ENCODE results near the gene OSBPL3.

The OSBPL3 gene

DNA sequence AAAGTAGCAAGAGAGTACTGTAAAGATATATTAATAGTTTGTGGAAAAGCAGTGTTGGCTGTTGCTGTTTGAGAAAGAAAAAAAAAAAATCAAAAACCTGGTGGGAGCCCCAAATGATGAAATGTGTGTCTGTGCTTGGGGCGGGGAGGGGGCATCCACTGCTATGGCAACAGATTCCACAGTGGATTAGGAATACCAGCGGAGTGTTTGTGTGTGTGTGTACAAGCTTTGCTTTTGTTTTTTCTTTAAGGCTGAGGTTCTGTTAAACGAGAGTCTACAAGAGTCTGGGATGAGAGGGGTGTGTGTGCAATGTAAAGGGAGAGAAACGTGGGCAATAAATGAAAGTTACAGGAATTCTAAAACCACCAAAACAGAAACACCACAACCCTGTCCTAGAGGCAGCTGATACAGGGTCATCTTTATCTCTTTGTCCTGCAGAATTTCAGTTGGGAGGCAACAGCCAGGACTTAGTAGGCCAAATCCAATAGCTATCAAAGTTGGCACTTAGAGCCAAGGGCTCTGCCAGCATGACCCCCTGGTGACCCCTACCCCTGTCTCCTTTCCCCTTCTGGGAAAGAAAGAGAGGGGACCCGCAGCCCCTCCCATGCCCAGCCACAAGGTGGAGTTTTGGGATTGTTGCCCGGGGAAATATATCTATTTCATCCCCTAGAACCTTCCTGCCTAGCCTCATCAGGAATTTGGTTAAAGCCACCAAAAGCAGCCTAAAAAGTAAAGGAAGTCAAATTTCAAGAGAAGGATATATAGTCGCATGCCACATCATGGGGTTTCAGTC is 85.4 kb downstream of the OSBPL3 start:
- 0 out of 2 replicates have a peak, but pooled peaks have one; percentile 12 for TF ChIP-seq RAD21 (IDR thresholded peaks at IDR 0.05; ENCODE audit: low read depth)
- TF ChIP-seq, protein P1, sequence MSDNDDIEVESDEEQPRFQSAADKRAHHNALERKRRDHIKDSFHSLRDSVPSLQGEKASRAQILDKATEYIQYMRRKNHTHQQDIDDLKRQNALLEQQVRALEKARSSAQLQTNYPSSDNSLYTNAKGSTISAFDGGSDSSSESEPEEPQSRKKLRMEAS (IDR thresholded peaks at IDR 0.05) = no peak

DNA sequence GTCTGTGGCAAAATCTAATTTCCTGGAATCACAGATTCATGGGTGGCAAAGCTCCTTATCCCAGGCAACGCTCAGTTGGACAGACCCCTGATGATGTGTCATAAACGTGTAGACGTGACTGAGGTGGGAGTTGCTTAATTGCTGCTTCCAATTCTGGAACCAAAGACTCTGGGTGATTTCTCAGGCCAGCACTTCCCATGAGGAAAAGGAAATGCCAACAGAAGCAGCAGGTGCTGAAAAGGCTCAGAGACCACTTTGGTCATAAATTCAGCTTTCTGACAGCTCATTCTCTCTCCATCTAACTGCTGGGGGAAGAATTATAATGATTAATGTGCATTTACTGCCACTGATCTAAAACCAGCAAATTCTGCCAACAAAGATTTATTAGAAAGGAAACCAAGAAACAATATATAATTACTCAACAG is 88.7 kb downstream of the OSBPL3 start:
- TF ChIP-seq YY1 (IDR thresholded peaks at IDR 0.05; ENCODE audit: low read depth) (no peak), NFIC (IDR thresholded peaks at IDR 0.05) (peak; percentile 51)
- TF ChIP-seq, protein P1 (IDR thresholded peaks at IDR 0.05) = no peak

DNA sequence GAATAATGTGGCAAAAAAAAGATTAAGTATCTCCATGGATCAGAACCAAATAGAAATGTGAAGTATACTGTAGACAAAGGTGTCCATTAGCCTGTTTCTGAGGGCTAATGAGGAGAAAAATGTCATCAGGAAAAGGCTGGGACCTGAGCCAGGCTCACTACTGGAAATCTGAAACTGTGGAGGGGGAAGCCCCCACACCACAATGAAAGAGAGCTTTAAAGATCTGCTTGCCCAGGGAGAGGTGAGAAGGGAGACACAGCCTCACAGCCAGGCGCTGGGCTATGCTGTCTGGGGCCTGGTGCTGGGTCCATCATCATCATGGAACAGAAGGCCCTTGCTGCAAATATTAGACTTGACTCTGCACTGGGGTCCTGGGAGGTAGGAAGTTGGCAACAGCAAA is 90.4 kb downstream of the OSBPL3 start:
- no peak for TF ChIP-seq EGR1 (IDR thresholded peaks at IDR 0.05)
- TF ChIP-seq EP300 (IDR thresholded peaks at IDR 0.05; ENCODE audit: borderline replicate concordance) = no peak

DNA sequence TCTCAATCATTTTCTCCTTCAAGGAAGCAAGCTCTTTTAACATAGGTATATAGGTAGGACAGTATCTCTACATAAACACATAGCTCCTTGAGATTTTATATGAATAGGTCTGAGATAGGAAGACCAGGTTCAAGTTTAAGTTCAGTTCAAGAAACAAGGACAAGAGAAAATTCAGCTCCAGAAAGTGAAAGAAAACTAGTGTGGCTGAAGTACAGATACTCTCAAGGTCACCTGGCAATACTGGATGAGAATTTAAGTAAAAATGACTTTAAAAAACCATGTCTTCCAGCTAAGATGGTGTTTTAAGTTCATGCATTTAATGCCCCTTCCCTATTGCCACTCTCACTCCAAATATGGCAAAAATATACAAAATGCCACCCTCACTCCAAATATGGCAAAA is 91.3 kb downstream of the OSBPL3 start:
- TF ChIP-seq CEBPB (IDR thresholded peaks at IDR 0.05) = no peak
- no peak for TF ChIP-seq TCF12 (IDR thresholded peaks at IDR 0.05; ENCODE audit: low read depth)
- TF ChIP-seq FOXM1 (IDR thresholded peaks at IDR 0.05; ENCODE audit: borderline replicate concordance, low read depth) = no peak

DNA sequence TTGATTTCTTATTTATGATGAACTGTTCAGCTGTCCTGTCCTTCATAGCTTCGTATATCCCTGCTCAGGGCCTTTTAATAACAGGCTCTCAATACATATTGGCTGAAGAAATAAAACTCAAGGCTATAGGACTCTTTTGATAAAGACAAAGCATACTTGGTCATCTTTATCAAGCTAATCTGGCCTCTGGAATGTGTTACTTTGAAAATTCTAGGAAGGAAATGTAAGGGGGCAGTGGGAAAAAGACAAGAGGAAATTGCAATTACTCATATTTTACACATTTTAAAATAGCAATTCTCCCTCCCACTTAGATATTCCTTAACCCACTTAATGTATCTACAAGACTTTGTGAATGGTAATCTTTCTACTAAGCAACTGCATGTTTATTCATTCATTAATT is 94.3 kb downstream of the OSBPL3 start:
- TF ChIP-seq RAD21 (IDR thresholded peaks at IDR 0.05; ENCODE audit: low read depth) (no peak), TCF12 (IDR thresholded peaks at IDR 0.05; ENCODE audit: low read depth) (no peak), TAF1 (IDR thresholded peaks at IDR 0.05; ENCODE audit: low read depth) (no peak), ZBTB7A (IDR thresholded peaks at IDR 0.05; ENCODE audit: low read depth) (no peak), FOXM1 (IDR thresholded peaks at IDR 0.05; ENCODE audit: borderline replicate concordance, low read depth) (no peak), CEBPB (IDR thresholded peaks at IDR 0.05) (no peak), EP300 (IDR thresholded peaks at IDR 0.05; ENCODE audit: borderline replicate concordance) (no peak), YY1 (IDR thresholded peaks at IDR 0.05; ENCODE audit: low read depth) (no peak), CREB1 (IDR thresholded peaks at IDR 0.05; ENCODE audit: low read depth) (no peak), EGR1 (IDR thresholded peaks at IDR 0.05) (no peak), TEAD4 (IDR thresholded peaks at IDR 0.05) (no peak), NFIC (IDR thresholded peaks at IDR 0.05) (no peak)
- TF ChIP-seq, protein P2, sequence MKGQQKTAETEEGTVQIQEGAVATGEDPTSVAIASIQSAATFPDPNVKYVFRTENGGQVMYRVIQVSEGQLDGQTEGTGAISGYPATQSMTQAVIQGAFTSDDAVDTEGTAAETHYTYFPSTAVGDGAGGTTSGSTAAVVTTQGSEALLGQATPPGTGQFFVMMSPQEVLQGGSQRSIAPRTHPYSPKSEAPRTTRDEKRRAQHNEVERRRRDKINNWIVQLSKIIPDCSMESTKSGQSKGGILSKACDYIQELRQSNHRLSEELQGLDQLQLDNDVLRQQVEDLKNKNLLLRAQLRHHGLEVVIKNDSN (IDR thresholded peaks at IDR 0.05) = no peak
- TF ChIP-seq, protein P3, sequence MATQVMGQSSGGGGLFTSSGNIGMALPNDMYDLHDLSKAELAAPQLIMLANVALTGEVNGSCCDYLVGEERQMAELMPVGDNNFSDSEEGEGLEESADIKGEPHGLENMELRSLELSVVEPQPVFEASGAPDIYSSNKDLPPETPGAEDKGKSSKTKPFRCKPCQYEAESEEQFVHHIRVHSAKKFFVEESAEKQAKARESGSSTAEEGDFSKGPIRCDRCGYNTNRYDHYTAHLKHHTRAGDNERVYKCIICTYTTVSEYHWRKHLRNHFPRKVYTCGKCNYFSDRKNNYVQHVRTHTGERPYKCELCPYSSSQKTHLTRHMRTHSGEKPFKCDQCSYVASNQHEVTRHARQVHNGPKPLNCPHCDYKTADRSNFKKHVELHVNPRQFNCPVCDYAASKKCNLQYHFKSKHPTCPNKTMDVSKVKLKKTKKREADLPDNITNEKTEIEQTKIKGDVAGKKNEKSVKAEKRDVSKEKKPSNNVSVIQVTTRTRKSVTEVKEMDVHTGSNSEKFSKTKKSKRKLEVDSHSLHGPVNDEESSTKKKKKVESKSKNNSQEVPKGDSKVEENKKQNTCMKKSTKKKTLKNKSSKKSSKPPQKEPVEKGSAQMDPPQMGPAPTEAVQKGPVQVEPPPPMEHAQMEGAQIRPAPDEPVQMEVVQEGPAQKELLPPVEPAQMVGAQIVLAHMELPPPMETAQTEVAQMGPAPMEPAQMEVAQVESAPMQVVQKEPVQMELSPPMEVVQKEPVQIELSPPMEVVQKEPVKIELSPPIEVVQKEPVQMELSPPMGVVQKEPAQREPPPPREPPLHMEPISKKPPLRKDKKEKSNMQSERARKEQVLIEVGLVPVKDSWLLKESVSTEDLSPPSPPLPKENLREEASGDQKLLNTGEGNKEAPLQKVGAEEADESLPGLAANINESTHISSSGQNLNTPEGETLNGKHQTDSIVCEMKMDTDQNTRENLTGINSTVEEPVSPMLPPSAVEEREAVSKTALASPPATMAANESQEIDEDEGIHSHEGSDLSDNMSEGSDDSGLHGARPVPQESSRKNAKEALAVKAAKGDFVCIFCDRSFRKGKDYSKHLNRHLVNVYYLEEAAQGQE (IDR thresholded peaks at IDR 0.05; ENCODE audit: low read depth) = no peak
- TF ChIP-seq, protein P1 (IDR thresholded peaks at IDR 0.05) = no peak

DNA sequence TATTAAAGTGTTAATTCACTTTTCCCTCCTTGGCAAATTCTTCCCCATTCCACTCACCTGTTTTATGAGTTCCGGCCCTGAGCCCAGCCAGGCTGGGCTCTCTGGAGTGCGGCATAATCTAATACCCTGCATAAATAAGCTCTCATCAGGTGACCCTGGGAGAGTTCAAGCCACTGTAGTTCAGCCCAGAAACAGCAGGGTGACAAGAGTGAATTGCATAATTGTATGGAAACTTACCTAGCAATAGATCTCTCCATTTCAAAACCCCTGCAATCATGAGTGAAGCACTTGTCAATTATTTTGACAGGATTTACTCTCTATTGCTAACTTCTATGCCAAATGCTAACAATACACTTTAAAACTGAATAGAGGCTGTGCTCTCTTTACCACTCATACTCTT is 94.7 kb downstream of the OSBPL3 start:
- TF ChIP-seq, protein P2 (IDR thresholded peaks at IDR 0.05) = peak; percentile 54
- no peak for TF ChIP-seq TCF12 (IDR thresholded peaks at IDR 0.05; ENCODE audit: low read depth)
- TF ChIP-seq TEAD4 (IDR thresholded peaks at IDR 0.05) = no peak
- no peak for TF ChIP-seq ZBTB7A (IDR thresholded peaks at IDR 0.05; ENCODE audit: low read depth)
- TF ChIP-seq CEBPB (IDR thresholded peaks at IDR 0.05) = peak; percentile 80

DNA sequence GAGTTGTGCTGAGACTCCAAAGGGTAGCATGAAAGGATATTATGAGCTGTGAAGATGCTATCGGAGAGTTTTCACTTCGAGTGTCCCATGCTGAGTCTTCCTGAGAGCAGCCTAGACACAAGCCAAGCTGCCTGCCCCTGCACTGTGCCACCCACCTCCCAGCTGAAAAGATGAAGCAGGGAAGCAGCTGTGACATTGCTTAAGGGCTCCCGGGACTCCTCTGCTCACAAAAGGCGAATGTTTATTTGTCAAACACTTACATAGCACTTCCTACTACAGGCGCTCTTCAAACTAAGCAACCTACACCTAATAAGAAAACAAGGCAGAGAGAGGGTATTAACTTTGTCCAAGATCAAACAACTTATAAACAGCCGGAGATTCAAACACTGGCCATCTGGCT is 95.6 kb downstream of the OSBPL3 start:
- TF ChIP-seq EP300 (IDR thresholded peaks at IDR 0.05; ENCODE audit: borderline replicate concordance) = no peak
- no peak for TF ChIP-seq EGR1 (IDR thresholded peaks at IDR 0.05)
- TF ChIP-seq, protein P1 (IDR thresholded peaks at IDR 0.05) = no peak
- TF ChIP-seq TEAD4 (IDR thresholded peaks at IDR 0.05) = no peak
- no peak for TF ChIP-seq YY1 (IDR thresholded peaks at IDR 0.05; ENCODE audit: low read depth)
- no peak for TF ChIP-seq CREB1 (IDR thresholded peaks at IDR 0.05; ENCODE audit: low read depth)
- TF ChIP-seq, protein P3 (IDR thresholded peaks at IDR 0.05; ENCODE audit: low read depth) = no peak
